Measurements from ENCODE around the gene ALCAM.

DNA sequence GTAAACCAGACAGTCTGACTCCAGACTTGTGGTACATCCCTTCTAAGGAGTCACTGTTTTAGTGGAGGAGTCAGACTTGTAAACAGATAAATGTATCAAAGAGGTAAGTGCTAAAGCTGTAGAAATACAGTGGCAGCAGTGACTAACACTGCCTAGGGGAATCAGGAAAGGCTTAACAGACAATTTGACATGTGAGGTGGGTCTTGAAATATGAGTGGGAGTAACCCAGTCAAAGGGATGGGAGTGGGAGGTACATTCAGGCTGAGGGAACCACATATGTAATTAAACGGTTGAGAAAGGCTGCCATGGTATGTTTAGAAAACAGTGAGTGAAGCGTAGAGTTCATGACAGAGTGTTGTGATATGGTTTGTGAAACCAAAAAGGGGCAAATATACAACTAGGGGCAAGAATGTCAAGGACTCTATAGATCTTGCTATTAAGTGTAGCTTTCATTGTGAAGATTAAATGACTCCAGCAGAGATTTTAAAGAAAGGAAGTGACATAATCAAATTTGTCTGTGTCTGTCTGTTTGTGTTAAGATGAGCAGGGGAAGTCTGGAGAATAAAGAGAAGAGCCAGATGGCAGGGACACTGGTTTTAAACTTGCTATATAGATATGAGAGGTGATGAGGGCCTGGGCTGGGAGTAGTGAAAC, 11.2 kb upstream of the ALCAM start:
- no peak for TF ChIP-seq ZNF514 (tag by site-specific recombination; IDR thresholded peaks at IDR 0.05)
- TF ChIP-seq, protein P1, sequence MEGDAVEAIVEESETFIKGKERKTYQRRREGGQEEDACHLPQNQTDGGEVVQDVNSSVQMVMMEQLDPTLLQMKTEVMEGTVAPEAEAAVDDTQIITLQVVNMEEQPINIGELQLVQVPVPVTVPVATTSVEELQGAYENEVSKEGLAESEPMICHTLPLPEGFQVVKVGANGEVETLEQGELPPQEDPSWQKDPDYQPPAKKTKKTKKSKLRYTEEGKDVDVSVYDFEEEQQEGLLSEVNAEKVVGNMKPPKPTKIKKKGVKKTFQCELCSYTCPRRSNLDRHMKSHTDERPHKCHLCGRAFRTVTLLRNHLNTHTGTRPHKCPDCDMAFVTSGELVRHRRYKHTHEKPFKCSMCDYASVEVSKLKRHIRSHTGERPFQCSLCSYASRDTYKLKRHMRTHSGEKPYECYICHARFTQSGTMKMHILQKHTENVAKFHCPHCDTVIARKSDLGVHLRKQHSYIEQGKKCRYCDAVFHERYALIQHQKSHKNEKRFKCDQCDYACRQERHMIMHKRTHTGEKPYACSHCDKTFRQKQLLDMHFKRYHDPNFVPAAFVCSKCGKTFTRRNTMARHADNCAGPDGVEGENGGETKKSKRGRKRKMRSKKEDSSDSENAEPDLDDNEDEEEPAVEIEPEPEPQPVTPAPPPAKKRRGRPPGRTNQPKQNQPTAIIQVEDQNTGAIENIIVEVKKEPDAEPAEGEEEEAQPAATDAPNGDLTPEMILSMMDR (tag by site-specific recombination; IDR thresholded peaks at IDR 0.05), result no peak
- TF ChIP-seq, protein P2, sequence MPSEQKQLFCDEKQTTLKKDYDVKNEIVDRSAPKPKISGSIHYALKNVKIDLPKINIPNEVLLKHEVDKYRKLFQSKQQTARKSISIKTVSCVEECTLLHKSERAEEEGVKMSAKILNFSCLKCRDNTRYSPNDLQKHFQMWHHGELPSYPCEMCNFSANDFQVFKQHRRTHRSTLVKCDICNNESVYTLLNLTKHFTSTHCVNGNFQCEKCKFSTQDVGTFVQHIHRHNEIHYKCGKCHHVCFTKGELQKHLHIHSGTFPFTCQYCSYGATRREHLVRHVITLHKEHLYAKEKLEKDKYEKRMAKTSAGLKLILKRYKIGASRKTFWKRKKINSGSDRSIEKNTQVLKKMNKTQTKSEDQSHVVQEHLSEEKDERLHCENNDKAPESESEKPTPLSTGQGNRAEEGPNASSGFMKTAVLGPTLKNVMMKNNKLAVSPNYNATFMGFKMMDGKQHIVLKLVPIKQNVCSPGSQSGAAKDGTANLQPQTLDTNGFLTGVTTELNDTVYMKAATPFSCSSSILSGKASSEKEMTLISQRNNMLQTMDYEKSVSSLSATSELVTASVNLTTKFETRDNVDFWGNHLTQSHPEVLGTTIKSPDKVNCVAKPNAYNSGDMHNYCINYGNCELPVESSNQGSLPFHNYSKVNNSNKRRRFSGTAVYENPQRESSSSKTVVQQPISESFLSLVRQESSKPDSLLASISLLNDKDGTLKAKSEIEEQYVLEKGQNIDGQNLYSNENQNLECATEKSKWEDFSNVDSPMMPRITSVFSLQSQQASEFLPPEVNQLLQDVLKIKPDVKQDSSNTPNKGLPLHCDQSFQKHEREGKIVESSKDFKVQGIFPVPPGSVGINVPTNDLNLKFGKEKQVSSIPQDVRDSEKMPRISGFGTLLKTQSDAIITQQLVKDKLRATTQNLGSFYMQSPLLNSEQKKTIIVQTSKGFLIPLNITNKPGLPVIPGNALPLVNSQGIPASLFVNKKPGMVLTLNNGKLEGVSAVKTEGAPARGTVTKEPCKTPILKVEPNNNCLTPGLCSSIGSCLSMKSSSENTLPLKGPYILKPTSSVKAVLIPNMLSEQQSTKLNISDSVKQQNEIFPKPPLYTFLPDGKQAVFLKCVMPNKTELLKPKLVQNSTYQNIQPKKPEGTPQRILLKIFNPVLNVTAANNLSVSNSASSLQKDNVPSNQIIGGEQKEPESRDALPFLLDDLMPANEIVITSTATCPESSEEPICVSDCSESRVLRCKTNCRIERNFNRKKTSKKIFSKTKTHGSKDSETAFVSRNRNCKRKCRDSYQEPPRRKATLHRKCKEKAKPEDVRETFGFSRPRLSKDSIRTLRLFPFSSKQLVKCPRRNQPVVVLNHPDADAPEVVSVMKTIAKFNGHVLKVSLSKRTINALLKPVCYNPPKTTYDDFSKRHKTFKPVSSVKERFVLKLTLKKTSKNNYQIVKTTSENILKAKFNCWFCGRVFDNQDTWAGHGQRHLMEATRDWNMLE (tag by site-specific recombination; conservative IDR thresholded peaks at IDR 0.05; ENCODE audit: low read depth), result no peak
- TF ChIP-seq YY1 (tag by site-specific recombination; IDR thresholded peaks at IDR 0.05), result no peak
- TF ChIP-seq, protein P3, sequence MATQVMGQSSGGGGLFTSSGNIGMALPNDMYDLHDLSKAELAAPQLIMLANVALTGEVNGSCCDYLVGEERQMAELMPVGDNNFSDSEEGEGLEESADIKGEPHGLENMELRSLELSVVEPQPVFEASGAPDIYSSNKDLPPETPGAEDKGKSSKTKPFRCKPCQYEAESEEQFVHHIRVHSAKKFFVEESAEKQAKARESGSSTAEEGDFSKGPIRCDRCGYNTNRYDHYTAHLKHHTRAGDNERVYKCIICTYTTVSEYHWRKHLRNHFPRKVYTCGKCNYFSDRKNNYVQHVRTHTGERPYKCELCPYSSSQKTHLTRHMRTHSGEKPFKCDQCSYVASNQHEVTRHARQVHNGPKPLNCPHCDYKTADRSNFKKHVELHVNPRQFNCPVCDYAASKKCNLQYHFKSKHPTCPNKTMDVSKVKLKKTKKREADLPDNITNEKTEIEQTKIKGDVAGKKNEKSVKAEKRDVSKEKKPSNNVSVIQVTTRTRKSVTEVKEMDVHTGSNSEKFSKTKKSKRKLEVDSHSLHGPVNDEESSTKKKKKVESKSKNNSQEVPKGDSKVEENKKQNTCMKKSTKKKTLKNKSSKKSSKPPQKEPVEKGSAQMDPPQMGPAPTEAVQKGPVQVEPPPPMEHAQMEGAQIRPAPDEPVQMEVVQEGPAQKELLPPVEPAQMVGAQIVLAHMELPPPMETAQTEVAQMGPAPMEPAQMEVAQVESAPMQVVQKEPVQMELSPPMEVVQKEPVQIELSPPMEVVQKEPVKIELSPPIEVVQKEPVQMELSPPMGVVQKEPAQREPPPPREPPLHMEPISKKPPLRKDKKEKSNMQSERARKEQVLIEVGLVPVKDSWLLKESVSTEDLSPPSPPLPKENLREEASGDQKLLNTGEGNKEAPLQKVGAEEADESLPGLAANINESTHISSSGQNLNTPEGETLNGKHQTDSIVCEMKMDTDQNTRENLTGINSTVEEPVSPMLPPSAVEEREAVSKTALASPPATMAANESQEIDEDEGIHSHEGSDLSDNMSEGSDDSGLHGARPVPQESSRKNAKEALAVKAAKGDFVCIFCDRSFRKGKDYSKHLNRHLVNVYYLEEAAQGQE (tag by site-specific recombination; IDR thresholded peaks at IDR 0.05), result no peak

Data from HEK293 (cell line).